Hepatocyte (in vitro differentiated cells): ENCODE results near the gene CACFD1.

ENCODE experiments used
- EZH2 ChIP-seq: fragments of 200-600 bp; sonication (generic); IDR thresholded peaks from 2 replicates; pipeline ENCODE4 v1.6.1; 2016; ENCODE audit warnings: antibody characterized with exemption, mild to moderate bottlenecking, borderline replicate concordance
- EZH2phosphoT487 ChIP-seq: fragments of 200-600 bp; sonication (generic); IDR thresholded peaks from one replicate; pipeline ENCODE4 v1.6.1; 2018; ENCODE audit warnings: antibody characterized with exemption, mild to moderate bottlenecking, low read depth, moderate library complexity; ENCODE audit not compliant: unreplicated experiment, severe bottlenecking
- TF ChIP-seq, protein P1 (sequence below): fragments of 200-600 bp; sonication (generic); IDR thresholded peaks from 2 replicates; pipeline ENCODE4 v1.5.1; 2016; ENCODE audit warnings: antibody characterized with exemption, mild to moderate bottlenecking; ENCODE audit not compliant: poor library complexity

DNA sequence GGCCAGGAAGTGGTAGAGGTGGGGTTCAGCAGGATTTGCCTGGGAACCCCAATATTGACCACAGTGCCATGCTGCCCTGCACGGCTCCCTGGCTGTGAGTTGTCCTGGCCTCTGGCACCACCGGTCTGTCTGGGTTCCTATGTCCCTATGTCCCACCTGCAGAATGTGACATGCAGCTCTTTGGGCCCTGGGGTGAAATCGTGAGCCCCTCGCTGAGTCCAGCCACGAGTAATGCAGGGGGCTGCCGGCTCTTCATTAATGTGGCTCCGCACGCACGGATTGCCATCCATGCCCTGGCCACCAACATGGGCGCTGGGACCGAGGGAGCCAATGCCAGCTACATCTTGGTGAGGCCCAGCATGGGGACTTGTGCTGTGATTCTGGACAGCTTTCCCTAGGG, 2.0 kb upstream of the CACFD1 start:
- TF ChIP-seq, protein P1, sequence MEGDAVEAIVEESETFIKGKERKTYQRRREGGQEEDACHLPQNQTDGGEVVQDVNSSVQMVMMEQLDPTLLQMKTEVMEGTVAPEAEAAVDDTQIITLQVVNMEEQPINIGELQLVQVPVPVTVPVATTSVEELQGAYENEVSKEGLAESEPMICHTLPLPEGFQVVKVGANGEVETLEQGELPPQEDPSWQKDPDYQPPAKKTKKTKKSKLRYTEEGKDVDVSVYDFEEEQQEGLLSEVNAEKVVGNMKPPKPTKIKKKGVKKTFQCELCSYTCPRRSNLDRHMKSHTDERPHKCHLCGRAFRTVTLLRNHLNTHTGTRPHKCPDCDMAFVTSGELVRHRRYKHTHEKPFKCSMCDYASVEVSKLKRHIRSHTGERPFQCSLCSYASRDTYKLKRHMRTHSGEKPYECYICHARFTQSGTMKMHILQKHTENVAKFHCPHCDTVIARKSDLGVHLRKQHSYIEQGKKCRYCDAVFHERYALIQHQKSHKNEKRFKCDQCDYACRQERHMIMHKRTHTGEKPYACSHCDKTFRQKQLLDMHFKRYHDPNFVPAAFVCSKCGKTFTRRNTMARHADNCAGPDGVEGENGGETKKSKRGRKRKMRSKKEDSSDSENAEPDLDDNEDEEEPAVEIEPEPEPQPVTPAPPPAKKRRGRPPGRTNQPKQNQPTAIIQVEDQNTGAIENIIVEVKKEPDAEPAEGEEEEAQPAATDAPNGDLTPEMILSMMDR, result no peak
- TF ChIP-seq EZH2, result no peak
- no peak for TF ChIP-seq EZH2phosphoT487
